Raji (cell line): ENCODE data around the gene DOCK4.

ENCODE experiments used
- POLR2A ChIP-seq: IDR thresholded peaks from 2 replicates; pipeline ENCODE4 v1.6.1; 2011; ENCODE audit warnings: low read depth, low read length, control low read depth; ENCODE audit not compliant: insufficient read depth

The DOCK4 gene

DNA sequence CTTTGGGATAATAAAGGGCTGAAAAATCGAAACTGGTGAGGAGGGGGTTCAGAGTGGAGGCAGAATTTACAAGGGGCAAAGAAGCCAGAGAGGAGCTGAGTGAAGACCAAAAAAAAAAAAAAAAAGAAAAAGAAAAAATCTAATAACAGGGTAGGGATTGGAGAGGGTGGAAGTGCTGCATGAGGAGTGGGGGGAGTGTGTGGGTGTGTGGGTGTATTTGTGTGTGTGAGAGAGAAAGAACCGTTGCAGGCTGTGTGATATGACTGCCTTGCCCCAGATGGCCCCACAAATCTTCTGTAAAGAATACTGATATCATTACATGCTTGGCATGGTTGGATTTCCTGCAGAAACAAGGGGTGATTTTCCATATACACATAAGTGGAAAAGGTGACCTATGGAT lies 436.1 kb downstream of the DOCK4 start:
- no peak for TF ChIP-seq POLR2A

DNA sequence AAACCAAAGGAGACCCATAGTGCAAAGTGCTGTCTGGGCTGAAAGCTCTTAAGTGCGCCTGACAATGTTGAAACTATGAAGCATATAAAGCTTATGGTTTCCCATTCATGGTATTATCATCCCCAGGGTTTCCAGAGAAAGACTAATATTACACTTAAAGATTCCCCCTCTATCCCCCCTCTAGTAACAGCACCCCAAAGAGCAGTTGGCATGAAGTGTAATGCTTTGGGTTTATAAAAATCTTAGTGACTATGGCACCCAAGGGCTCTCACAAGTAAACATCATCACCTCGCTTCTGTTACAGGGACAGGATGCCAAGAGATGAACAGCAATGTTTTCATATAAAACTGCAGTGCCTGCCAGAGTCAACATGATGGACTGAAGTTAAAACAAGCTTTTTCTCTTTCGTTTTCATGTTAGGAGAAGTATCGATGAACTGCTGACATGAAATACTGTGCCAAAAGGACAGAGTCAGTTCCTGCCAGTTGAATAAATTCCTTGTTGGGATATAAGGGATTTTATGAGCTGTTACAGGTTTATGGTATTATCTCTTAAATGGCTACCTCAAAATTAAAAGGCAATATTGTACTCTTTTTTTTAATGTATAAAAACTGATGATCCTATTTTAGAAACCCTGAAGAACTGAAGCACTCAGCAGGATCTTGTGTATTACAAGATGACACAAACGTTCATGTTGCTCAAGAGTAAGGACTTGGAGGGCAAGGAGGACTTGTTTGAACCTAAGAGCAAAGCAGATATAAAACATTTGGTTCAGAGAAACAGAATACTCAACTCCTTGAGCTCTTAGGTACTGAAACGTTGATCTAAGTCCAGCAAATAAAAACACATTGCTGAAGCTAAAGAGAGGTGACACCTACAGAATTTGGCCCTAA lies 440.2 kb downstream of the DOCK4 start:
- TF ChIP-seq POLR2A: no peak

DNA sequence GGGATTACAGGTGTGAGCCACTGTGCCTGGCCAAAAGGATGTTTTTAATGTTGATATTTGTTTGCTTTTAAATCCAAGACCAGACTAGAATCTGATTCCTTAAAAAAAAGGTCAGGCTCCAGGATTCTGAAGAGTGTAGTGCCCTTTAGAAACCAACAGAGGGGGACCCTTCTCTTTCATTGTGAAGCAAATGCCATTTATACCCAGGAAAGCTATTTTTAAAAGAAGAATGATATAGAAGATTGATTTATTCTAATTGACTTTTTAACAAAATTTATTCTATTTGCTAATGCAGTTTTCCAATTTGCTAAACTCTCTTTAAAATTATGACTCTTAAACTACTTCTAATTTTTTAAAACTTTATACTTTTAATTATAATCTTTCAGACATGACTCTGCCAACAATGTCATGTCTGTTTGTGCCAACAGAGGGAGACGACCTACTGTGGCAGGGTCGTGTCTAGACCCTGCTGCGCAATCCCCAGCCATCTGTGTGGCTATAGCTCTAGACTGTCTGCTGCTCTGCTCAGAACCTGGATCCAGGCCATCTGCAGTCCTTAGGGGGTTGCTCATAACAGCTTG lies 442.9 kb downstream of the DOCK4 start:
- no peak for TF ChIP-seq POLR2A

DNA sequence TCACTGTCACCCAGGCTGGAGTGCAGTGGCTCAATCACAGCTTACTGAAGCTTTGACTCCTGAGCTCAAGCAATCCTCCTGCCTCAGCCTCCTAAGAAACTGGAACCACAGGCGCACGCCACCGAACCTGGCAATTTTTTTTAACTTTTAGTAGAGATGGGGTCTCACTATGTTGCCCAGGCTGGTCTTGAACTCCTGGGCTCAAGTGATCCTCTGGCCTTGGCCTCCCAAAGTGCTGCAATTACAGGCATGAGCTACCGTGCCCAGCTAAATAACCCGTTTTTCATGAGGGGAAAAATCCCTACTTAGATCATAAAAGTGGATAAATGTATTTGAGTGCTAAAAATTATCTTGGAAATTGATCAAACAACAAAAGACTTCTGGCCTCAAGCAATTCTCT lies 443.4 kb downstream of the DOCK4 start:
- no peak for TF ChIP-seq POLR2A

DNA sequence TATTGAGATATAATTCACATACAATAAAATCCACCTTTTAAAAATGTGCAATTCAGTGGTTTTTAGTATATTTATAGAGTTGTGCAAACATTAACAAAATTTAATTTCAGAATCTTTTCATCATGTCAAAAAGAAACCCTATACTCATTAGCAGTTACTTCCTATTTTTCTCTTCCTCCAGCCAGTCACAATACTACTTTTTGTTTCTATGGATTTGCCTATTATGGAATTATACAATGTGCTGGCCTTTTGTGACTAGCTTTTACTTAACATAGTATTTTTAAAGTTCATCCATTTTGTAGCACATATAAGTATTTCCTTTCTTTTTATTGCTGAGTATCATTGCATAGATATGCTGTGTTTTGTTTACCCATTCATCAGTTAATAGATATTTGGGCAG lies 444.0 kb downstream of the DOCK4 start:
- TF ChIP-seq POLR2A: no peak

DNA sequence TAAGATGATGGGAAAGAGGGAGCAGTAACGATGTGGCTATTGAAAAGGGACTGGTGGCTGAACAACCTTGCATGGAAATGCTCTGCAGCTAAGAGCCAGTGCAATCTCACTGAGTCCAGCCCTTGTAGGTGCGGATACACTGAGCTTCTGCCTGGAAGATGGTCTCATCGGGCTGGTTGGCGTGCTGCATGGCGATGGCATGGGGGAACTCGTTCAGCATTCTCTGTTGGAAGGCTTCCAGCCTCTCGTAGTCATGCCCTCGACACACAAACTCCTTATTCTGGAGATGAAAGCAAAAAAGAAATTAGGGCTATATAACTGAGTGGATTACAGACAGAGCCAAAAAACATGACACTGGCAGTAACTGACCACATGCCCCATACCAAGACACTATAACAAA lies 446.2 kb downstream of the DOCK4 start:
- TF ChIP-seq POLR2A: no peak

DNA sequence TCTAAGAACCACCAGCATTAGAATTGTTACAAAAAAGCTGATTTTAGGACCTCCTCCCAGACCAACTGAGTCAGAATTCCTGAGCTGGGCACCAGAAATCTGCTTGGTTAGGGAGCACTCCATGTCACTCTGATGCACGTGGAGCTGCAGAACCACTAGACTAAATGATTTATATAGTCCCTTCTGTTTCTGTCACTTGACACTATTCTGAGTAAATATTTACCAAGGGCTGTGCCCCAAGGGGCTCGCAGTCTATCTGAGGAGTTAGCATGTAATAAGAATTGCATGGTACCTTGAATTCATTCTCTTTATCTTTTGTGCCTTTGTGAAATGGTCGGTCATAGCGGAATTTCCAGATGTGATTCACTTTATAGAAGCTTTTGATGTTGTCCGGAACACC lies 447.9 kb downstream of the DOCK4 start:
- no peak for TF ChIP-seq POLR2A

DNA sequence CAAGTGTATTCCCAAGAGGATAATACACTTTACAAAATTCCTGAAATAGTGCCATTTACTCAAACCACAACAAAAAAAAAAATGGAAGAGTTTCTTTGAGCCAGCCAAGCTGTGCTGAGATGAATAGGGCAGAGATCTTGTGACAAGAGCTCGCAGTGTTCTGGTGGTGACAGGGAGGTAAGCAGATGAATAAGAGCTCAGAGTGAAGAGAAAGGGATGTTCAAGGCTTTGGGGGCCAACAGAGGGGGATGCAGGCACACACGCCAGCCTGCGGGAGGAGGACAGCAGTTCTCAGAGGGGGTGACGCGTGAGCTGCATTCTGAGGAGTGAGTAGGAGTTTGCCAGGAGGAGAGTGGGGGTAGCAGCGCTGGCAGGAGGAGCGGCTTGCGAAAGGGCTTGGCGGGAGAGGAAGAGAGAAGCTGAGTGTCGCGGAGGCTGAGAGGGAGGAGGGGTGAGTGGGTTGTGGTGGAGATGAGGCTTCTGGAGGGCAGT lies 449.5 kb downstream of the DOCK4 start:
- no peak for TF ChIP-seq POLR2A

DNA sequence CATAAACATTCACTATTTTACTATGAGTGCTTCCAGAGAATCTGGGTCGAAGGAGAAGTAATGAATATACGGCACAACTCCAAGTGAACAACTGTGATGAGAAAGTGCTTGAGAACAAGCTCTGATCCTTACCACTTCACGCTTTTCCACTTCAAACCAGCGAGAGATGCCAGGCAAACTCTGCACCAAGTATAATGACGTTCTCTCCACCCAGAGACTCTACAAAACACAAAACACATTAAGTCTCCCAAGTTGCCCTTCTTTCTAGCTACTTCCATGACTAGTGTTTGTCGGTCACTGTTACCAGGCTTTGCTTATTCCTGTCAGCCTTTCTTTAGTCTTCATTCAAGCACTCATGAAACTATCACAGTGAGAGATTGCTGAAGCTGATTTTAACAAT lies 450.8 kb downstream of the DOCK4 start:
- TF ChIP-seq POLR2A: no peak

DNA sequence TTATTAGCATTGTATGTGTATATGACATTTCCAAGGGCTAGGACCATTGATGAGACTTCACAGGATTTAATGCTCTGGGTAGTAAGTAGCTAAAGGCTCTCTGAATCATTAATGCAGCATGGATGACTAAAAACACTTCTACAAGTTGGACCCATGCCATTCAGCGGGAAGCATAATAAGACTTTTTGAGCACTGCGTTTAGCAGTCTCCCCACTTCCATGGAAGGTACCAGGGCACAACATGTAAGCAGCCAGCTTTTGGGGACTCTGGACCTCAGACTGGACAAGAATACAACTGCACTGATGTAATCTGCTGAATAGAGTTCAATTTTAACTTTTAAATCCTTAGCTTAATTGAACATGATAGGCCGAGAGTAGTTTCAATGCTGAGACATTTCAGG lies 452.2 kb downstream of the DOCK4 start:
- no peak for TF ChIP-seq POLR2A

DNA sequence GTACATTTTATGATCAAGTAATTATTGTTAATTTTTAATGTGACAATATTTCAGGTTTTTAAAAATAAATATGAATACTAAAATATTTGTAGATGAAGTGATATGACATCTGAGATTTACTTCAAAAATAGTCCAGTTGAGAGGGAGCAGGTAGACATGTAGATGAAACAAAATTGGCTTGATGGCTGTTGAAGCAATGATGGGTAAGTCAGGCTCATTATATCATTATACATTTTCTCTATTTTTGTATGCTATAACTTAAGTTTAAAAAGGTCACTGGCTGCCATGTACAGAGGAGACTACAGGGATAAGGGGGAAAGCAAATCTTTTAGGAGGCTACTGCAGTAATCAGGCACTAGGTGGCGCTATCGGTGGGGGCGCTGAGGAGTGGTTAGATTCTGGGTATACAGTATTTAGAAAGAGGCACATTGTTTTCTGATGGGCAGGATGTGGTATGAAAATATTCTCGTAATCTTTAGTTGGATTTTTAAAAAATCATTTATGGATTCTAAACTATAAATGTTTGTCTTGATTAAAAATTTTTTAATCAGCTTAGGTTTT lies 454.1 kb downstream of the DOCK4 start:
- TF ChIP-seq POLR2A: no peak

DNA sequence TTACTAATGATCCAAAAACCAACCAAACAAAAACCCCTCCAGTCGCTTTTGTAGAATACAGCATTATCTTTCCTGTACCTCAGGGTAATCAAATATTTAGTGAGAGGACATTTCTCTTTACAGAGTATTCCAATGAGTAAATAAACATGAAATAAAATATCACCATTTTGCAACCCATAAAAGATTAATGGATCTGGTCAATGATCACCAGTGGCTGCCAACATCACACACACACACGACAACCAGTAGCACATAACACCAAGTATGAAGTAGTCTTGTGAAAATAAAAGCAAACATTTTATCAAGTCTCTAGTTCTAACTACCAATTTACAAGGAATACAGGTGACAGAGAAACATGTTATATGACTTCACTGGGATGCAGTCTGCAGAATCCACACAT lies 455.3 kb downstream of the DOCK4 start:
- no peak for TF ChIP-seq POLR2A

DNA sequence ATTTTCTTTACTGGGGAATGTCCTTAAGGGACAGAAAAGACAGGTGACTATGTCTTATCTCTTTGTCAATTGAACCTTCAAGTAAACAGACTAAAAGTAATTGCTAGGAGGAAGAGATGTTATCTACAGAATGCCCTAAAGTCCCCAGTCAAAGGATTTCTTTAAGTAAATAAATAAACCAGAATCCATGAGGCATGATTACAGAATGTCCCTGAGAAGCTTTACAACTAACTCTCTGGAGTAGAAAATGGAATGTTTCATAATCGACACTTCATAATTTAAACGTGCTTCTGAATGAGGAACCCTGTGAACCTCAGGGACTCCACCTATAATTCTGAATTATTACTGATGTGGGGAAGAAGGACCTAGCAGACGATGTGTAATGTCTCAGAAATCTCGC lies 456.0 kb downstream of the DOCK4 start:
- no peak for TF ChIP-seq POLR2A

DNA sequence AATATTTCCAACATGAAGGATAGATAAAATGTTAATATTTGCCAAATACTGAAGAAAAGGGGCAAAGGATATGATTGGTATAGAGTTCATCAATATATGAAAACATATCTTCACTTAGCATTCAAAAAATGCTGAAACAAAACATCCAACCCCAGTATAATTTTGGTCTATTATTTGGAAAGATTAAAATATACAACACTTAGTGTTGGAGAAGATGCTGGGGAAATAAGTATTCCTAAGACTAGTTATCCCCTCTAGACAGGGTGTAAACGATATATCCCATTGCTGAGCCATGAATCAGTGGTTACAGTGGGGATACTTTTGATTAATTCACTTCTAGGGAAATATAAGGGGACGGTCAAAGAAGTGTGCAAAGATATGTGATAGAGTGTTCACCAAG lies 456.6 kb downstream of the DOCK4 start:
- TF ChIP-seq POLR2A: no peak

DNA sequence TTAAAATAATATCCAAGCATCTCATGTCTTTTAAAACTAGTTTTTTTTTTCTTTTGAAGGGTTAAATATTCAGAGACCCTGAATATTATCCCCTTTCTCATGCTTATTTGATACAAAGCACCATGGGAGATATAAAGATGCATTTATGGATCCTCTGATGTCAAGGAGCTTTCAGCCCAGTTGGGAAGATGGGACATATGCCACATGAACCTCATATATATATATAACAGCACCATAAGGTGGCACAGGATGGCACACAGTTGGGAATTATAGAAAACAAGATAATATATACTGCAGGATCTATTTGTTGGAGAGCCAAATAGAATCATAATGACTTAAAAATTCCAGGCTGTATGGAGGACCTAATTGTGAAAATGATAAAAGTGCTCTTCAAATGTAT lies 458.5 kb downstream of the DOCK4 start:
- TF ChIP-seq POLR2A: no peak

DNA sequence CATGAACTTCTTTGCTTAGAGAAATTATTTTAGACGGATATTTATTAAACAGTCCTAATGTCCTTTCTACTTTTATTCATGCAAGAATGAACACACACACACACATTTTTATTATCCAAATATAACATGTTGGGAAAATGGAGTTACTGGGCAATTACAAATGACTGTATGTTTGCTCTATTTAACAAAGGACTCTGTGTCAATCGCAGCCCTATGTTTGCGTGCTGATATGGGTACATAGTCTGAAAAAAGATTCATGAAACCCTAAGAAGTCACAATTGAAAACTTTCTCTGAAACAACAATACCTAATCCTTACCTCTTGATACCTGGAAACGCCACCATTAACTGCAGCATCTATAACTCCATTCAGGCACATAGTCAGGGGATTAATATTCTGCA lies 459.2 kb downstream of the DOCK4 start:
- TF ChIP-seq POLR2A: no peak
